HG03095 (cell line): Measurements from ENCODE around the gene PCBP3.
"Not testable (repeated sequence)": the region's sequence is repeated elsewhere in the genome, so short reads cannot be mapped to it uniquely, and the experiment has no call there.

Experiments
- ATAC-seq: cut with Tn5 transposase; IDR thresholded peaks from one replicate; pipeline ENCODE4 v1.9.1; 2021; ENCODE audit warnings: moderate library complexity; ENCODE audit not compliant: unreplicated experiment

PCBP3 gene

DNA sequence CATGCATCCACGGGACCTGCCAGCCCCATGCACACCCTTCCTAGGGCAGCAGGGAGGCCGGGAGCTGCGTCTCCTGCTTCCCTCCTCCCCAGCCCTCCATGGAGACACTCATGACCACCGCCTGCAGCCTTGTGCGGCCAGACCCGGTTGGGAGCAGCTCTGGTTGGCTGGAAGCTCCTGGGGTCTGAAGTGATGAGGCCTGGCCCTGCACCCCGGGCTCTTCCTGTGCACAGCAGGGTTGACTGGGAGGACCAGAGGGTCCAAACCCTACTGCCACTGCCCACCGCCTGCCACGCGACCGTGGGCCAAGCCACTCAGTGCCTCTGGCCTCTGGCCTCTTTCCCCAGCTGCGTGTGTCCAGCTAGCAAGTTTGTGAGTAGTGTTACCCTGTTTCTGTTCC lies 226.9 kb downstream of the PCBP3 start:
- ATAC-seq: no peak

DNA sequence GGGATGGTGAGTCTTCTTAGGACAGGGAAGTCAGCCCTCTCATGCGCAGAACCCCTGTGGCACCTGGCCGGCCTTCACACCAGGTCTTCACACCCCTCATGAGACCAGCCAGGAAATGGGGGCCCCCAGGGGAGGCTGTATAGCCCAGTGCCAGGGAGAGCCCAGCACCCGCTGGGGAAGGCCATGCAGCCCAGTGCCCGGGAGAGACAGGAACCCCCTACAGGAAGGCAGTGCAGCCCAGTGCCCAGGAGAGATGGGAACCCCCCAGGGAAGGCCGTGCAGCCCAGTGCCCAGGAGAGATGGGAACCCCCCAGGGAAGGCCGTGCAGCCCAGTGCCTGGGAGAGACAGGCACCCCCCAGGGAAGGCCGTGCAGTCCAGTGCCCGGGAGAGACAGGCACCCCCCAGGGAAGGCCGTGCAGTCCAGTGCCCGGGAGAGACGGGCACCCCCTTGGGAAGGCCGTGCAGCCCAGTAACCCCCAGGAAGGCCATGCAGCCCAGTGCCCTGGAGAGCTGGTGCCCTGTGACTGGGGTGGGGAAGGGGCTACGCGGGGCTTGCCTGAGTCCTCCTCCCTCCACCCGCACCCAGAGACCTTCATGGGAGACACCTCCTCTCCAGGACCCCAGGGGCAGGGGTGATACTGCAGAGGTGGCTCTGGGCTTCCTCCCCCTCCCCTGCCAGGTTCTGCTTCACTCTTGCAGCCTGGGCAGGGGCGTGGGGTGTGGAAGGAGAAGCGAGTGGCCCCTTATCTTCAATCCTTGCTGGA lies 227.5 kb downstream of the PCBP3 start:
- ATAC-seq: no peak

DNA sequence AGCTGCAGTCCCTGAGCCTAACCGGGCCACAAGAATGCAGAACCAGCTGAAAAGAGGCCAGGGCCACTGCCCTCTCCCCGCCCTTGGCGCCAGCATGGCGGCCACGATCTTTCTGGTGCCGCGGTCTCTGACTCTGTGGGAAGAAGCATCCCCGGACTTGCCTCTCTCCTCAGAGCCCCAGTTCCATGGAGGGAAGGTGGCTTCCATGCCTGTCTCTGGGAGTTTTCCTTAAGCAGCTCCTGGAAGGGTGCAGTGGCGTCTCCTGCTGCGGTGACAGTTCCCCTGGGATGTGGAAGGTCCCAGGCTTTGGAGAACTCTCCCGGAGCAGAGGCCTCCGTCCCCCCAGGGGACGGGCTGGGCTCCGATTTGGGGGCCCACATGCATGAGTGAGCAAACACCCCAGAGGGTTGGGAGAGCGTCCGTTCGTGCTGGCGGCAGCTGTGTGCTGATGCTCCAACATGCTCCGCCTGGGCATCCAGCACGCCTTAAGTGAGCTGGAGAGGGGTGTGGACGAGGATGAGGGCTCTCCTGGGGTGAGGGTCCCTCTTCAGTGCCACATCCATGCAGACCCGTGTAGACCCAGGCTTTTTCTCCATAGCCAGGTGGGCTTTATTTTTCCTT lies 228.2 kb downstream of the PCBP3 start:
- no peak for ATAC-seq

DNA sequence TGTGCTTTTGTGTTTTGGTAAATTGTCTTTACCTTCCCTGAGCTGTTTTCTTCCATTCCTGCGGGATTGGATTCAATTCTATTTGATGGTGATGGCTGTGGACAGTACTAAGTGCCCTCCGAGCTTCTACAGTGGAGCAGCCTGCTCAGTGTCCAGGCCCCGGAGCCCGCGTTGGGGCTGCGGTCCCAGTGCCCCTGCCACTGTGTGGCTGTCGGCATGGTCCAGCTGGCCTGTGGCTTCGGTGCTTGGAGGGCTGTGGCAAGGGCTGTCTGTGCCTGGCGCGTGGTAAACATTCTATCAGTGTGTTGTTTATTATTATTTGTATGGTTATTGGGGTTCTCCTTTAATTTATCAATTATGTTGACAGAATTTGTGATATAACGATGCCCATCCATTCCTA lies 228.9 kb downstream of the PCBP3 start:
- no peak for ATAC-seq

DNA sequence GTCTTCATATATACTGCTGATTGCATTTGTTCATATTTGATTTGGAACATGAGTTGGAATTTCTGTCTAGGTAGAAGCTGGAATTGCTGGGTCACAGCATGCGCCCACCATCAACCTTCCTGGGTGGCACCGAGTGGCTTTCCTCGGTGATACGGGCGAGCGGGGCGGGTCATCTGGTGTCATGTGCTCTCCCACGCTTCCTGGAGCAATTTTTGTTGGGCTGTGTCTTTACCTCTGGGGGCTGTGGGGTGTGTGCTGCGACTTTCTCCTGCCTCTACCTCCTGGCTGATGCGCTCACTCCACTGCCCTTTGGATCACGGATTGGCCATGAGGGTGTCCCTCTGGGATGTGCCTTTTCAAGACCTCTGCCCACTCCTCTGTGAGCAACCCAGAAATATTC lies 229.4 kb downstream of the PCBP3 start:
- no peak for ATAC-seq

DNA sequence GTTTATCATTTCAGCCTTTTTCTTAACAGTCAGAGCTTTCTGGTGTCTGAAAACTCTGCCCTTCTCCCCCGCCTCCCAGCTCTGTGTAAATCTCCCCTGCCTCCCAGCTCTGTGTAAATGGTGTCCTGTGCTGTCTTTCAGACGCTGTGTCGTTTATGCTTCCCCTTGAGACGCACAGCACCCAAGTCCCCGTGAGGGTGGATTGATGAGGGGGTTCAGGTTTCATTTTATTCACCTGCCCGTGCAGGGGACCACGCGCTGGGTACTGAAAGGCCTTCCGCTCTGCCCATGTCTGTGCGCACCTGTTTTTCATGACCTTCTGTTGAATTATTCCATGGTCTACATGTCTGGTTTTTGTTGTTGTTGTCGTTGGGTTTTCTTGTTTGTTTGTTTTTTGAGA lies 229.9 kb downstream of the PCBP3 start:
- no peak for ATAC-seq

DNA sequence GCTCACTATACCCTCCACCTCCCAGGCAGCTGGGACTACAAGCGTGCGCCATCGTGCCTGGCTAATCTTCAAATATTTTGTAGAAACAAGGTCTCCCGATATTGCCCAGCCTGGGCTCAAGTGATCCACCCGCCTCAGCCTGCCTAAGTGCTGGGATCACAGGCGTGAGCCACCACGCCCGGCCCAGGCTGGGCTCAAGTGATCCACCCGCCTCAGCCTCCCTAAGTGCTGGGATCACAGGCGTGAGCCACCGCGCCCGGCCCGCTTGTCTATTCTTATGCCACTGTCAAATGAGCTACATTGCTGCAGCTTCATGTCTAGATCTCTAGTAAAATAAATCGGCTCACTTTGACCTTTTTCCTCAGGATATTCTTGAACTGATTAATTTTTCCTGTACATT lies 230.3 kb downstream of the PCBP3 start:
- no peak for ATAC-seq

DNA sequence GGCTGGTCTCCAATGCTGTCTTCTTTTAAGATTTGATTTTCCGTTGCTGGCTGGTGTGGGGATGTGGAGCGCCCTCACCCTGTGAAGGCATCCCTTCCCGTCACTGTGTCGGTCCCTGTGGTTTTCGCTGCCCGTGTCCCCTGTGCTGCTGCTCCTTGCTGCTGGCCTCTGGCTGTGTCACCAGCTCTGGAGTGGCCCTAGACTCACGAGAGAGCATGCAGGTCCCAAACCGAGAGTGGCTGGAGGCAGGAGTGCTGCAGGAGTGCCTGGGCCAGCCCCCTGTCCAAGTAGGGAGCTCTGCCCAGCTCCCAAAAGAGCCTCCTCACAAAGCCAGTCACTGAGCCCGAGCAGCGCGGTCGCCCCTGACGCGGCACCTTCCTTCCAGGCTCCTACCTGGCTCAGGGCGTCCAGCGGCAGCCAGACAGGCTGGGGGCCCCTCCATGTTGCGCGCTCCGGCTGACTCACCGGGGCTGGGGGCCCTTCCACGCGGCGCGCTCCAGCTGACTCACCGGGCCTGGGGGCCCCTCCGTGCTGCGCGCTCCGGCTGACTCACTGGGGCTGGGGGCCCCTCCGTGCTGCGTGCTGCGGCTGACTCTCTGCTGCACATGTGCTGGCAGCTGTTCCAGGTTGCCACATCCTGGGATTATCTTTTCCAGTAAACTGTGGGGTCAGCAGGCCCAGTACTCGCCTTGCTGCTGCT lies 231.3 kb downstream of the PCBP3 start:
- no peak for ATAC-seq

DNA sequence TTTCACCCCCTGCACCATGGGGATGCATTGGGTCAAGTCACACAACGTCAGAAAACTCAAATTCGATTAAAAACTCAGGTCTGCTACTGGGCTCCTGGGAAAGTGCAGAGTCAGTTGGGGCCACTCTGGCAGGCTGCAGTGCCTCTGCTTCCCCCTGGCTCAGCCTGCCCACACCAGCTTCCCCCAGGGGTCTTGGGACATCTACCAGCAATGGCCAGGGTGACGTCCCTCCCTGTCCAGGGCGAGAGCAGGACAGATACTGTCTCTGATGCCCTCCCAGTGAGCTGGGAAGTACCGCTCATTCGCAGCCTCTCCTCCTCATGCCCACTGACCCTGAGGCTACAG lies 231.9 kb downstream of the PCBP3 start:
- ATAC-seq: no peak

DNA sequence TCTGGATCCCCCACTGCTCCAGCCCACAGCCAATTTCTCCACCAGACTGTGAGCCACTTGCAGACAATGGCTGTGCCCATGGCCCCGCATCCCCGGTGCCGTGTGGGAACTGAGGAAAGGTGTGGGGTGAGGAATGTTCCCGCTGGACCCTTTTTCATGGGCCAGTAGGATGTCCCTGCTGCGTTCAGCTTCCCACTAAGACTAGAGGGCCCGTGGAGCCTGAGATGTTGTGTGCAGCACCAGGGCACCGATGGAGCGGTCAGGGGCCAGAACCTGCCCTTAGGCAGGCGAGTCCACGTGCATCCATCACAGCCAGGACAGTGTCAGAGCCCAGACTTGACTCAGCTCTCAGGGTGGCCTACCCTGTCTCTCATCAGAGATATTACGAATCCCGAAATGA lies 232.4 kb downstream of the PCBP3 start:
- ATAC-seq: no peak

DNA sequence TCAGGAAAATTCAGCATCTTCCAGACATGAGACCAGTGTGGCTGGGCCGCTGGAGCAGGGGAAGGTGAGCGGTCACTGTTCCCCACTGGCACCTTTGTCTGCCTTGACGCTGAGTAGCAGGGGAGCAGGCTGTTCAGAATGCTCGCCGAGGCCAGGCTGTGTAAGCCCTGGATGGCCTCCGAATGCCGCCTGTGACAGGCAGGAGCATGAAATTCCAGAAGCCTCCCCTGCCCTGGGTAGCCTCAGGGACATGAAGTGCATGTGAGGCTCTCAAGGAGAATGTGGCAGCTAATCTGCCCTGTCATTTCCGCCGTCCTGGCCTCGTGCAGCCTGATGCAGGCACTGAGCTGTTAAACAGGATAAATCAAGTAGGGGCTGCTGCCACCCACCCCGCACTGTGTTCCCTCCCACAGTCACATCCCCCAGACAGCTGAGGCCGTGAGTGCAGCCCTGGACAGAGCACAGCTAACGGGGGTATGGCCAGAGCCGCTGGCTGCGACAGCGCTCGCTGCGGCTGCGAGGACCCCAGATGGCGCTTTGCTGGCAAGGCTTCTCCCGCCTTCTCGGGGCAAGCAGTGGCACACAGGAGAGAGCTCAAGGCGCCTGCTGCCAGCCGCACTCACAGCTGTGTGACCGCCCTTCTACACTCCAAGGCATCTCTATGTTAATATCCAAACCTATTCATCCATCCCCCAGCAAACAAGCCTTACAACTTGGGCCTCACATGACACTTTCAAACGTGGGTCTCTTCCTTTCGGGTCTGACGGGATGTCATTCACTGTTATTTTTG lies 233.1 kb downstream of the PCBP3 start:
- no peak for ATAC-seq

DNA sequence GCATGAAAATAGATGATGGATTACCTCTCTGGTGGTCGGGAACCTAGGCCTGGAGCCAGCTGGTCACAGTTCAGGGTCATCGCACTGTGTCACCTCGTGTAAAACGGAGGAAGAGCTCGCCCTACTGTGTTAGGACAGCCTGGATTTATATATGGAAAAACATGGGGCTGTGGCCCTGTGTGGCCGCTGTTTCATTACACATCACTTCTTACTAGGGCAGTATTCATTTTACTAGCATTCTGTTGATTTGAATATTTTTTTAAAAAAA lies 233.6 kb downstream of the PCBP3 start:
- ATAC-seq: no peak

DNA sequence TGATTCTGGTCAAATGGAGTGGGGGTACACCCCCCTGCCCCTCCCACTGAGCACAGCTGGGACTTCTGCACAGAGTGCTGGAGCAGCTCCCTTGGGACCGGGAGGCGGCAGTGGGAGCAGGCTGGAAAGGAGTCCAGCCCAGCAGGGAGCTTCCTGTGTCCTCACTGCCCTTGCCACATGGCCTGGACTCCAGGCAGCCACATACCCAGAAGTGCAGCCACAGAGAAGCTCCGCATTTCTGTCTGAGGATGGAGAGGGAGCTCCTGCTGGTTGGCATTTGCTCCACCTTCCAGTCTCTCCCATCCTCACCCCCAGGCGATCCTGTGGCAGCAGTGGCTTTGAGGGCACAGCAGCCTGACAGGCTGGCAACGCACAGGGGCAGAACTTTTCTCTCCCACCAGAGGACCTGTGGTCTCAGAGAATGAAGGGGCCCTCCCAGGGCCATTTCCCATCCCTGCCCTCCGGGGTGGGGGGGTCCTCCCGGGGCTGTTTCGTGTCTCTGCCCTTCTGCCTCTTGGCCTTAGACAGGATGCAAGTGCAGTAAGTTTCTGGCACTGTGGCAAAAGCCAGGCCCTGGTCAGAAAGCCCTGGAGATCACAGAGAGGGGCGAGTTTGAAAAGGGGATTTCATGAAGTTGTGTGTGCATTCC lies 234.4 kb downstream of the PCBP3 start:
- no peak for ATAC-seq

DNA sequence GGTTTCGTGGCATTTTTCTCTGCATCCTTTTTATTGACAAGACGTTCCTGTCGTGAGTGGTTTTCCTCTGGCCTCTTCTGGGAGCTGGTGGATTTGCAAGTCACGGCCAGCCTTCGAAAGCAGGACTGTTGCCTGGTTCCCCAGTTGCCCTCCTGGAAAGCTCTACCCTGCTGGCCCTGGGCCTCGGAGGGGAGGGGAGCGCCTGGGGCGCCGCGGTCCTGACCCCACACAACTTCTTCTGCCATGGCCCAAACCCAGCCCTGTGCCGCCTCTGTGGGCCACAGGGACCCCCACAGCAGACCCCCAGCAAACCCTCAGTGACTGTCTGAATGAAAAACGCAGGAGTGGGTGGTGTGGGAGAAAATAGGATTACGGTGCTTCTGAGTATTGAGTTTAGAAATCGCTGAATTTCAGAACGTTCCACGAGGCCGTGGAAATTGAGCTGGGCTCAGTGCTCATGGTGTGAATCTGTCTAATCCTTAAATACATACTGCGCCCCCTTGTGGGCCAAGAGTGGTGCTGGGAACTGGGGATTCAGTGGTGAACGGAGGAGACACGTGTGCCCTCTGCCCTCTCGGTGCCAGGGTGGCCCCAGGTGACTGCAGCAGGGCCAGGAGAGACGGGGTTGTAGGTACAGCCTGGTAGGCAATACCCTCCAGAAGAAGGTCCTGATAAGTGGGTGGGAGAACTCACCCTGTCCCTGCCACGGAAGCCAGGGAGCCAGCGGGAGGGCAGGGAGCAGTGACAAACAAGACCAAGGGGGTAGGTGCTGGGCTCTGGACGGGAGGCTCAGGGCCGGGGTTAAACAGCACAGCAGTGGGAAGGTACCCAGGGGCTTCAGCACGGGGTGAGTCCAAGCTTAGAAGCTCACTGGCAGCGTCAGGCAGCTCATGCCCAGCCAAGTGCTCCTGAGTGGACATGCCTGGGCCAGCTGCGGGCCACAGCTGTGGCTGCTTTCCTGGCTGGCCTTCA lies 236.9 kb downstream of the PCBP3 start:
- no peak for ATAC-seq

DNA sequence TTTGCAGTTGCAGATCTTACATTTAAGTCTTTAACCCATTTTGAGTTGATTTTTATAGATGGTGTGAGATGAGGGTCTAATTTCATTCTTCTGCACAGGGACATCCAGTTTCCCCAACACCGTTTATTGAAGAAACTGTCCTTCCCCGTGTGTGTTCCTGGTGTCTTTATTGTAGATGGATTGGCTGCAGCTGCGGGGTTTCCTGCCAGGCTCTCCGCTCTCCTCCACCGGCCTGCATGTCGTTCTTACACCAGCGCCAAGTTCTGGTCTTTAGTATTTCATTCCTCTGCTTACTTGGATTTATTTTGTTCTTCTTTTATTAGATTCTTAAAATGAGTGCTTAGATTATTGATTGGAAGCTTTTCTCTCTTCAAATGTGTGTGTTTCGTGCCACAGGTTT lies 239.1 kb downstream of the PCBP3 start:
- no peak for ATAC-seq

DNA sequence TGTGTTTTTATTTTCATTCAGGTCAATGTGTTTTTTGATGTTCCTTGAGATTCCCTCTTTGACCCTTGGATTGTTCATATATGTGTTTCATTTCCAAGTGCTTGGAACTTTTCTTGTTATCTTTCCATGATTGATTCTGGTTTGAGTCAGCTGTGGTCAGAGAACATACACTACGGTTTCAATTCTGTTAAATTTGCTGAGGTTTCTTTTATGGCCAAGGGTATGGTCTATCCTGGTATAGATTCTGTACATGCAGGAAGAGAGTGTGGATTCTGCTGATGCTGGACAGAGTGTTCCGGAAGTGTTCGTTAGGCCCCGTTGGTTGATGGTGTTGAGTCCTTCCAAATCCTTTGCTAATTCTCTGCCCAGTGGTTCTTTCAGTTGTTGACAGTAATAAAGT lies 239.6 kb downstream of the PCBP3 start:
- no peak for ATAC-seq

DNA sequence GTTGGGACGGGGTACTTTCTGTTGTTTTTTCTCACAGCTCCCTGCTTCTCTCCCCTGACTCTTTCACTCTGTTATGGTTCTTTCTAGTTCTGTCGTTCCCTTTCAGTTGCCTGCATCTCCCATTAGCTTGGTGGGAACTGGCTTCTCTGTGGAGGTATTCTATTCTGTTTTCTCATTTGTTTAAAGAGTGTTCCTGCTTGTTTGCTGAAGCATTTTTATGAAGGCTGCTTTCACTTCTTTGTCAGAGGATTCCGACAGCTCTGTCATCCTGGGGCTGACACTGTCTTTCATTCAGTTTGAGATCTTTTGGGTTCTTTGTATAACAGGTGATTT lies 242.0 kb downstream of the PCBP3 start:
- no peak for ATAC-seq

DNA sequence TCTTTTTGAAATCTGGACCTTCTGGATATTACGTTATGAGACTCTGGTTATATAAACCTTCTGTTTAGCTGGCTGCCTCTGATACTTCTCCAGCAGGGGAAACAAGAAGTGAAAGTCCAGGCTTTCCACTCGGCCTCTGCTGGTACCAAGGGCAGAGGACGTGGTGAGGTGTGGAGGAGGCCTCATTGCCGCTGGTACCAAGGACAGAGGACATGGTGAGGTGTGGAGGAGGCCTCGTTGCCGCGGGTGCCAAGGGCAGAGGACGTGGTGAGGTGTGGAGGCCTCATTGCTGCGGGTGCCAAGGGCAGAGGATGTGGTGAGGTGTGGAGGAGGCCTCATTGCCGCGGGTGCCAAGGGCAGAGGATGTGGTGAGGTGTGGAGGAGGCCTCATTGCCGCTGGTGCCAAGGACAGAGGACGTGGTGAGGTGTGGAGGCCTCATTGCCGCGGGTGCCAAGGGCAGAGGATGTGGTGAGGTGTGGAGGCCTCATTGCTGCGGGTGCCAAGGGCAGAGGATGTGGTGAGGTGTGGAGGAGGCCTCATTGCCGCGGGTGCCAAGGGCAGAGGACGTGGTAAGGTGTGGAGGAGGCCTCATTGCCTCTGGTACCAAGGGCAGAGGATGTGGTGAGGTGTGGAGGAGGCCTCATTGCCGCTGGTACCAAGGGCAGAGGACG lies 242.5 kb downstream of the PCBP3 start:
- not testable (repeated sequence) for ATAC-seq

DNA sequence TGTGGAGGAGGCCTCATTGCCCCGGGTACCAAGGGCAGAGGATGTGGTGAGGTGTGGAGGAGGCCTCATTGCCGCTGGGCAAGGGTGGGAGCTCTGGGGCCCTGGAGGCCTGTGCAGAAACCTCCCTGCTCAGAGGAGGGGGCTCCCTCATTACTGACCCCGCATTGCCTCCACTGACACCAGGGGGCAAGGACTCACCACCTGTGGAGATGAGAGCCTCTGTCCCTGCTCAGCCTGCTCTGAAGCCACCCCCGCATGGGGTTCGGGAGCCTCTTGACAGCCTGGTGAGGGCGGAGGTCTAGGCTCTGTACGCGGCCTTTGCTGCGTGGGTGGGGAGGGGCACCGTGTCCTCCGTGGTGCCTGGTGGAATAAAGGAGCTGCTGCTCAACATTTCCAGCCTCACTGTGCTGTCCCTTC lies 243.1 kb downstream of the PCBP3 start:
- ATAC-seq: no peak

DNA sequence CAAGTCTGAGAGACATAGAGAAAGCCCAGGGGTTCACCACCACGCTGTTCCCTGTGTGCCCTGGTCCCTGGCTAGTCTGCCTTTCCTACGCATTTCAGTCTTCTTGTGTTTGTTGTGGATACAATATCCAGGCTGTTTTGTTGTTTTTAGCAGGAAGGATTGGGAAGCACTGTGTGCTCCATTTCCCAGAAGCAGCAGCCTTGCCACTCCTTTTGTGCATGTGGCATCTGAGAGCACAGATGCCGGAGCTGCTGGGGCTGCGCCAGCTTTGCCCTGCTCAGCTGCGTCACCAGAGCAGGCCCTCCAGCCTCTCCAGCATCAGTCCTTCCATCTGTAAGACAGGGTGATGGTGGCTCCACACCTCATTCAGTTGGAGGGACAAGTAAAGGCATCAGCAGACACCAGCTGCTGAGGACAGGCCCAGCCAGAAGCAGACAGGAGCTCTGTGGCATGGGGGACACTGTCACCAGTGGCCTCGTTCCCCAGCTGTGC lies 243.6 kb downstream of the PCBP3 start:
- ATAC-seq: no peak
